KMS-11 (cell line): ENCODE measurements around the gene PON3.

ENCODE experiments used
- H2AFZ ChIP-seq: fragments of 200-600 bp; sonication (generic); 2 replicates; pipeline ENCODE4 v1.6.1; 2016; ENCODE audit warnings: antibody characterized with exemption, mixed run types, low read depth
- H3K27ac ChIP-seq: fragments of 200-600 bp; sonication (generic); 2 replicates; pipeline ENCODE4 v1.6.1; 2016; ENCODE audit warnings: mild to moderate bottlenecking, mixed run types
- H3K27me3 ChIP-seq: fragments of 200-600 bp; sonication (generic); 2 replicates; pipeline ENCODE4 v1.6.1; 2017; ENCODE audit warnings: mild to moderate bottlenecking, low read depth, mixed run types, moderate library complexity; ENCODE audit not compliant: insufficient read depth
- H3K36me3 ChIP-seq: fragments of 200-600 bp; sonication (generic); 2 replicates; pipeline ENCODE4 v1.6.1; 2017; ENCODE audit warnings: mild to moderate bottlenecking, mixed run types; ENCODE audit not compliant: insufficient read depth
- H3K4me1 ChIP-seq: fragments of 200-600 bp; sonication (generic); 2 replicates; pipeline ENCODE4 v1.6.1; 2016; ENCODE audit warnings: mild to moderate bottlenecking, low read depth, mixed run types; ENCODE audit not compliant: poor library complexity, severe bottlenecking
- H3K4me2 ChIP-seq: fragments of 200-600 bp; sonication (generic); 2 replicates; pipeline ENCODE4 v1.7.0; 2016; ENCODE audit warnings: mild to moderate bottlenecking, mixed run types
- H3K4me3 ChIP-seq: fragments of 200-600 bp; sonication (generic); IDR thresholded peaks from 2 replicates; pipeline ENCODE4 v1.6.1; 2017; ENCODE audit warnings: low read depth, low read length, mixed read lengths; ENCODE audit not compliant: insufficient read depth
- H3K79me2 ChIP-seq: fragments of 200-600 bp; sonication (generic); 2 replicates; pipeline ENCODE4 v1.6.1; 2016; ENCODE audit warnings: low read depth, mixed run types; ENCODE audit not compliant: insufficient read depth
- H3K9ac ChIP-seq: fragments of 200-600 bp; sonication (generic); 2 replicates; pipeline ENCODE4 v1.6.1; 2016; ENCODE audit warnings: mild to moderate bottlenecking, mixed run types
- H4K20me1 ChIP-seq: fragments of 200-600 bp; sonication (generic); 2 replicates; pipeline ENCODE4 v1.6.1; 2016; ENCODE audit warnings: mild to moderate bottlenecking, mixed run types; ENCODE audit not compliant: insufficient read depth
- CTCF ChIP-seq: fragments of 200-600 bp; sonication (generic); conservative IDR thresholded peaks from 2 replicates; pipeline ENCODE4 v1.6.1; 2017; ENCODE audit warnings: low read depth, mild to moderate bottlenecking, antibody characterized with exemption, low read length, moderate library complexity, mixed read lengths

The PON3 gene

GRCh38 chr7:95427914-95428516 lies 31.8 kb upstream of the PON3 start:
- Histone ChIP-seq H2AFZ (no peak overlapping the region), H3K9ac (no peak overlapping the region), H3K4me3 (no peak overlapping the region), H3K4me1 (peaks cover 3% of the 10 kb centered on the region), H3K4me2 (no peak overlapping the region), H3K27me3 (no peaks in the 10 kb centered on the region), H3K36me3 (peaks cover 3% of the 10 kb centered on the region; the same call in 1 of the 2 replicates), H3K79me2 (no peaks in the 10 kb centered on the region), H4K20me1 (0 out of 2 replicates have a peak, but pooled peaks cover 4% of the 10 kb centered on the region), H3K27ac (no peak overlapping the region)
- TF ChIP-seq CTCF, result no peak

GRCh38 chr7:95427166-95427565 lies 31.0 kb upstream of the PON3 start:
- Histone ChIP-seq H3K27me3 (no peaks in the 10 kb centered on the region), H3K27ac (no peak overlapping the region), H2AFZ (no peak overlapping the region), H3K79me2 (no peaks in the 10 kb centered on the region), H3K4me3 (no peak overlapping the region), H3K4me2 (no peak overlapping the region), H3K9ac (no peak overlapping the region), H3K36me3 (peaks cover 3% of the 10 kb centered on the region; the same call in 1 of the 2 replicates), H3K4me1 (peaks cover 11% of the 10 kb centered on the region), H4K20me1 (0 out of 2 replicates have a peak, but pooled peaks cover 4% of the 10 kb centered on the region)
- TF ChIP-seq CTCF, result no peak

GRCh38 chr7:95425694-95426093 lies 29.5 kb upstream of the PON3 start:
- H3K27me3 ChIP-seq, result no peaks in the 10 kb centered on the region
- no peak for TF ChIP-seq CTCF
- H3K4me2 ChIP-seq, result no peak overlapping the region
- no peak overlapping the region for H3K27ac ChIP-seq
- H3K4me3 ChIP-seq, result no peak overlapping the region
- no peak overlapping the region for H3K9ac ChIP-seq
- H3K79me2 ChIP-seq, result no peaks in the 10 kb centered on the region
- H4K20me1 ChIP-seq, result 0 out of 2 replicates have a peak, but pooled peaks cover 4% of the 10 kb centered on the region
- H3K36me3 ChIP-seq, result peaks cover 3% of the 10 kb centered on the region; the same call in 1 of the 2 replicates
- H2AFZ ChIP-seq, result no peak overlapping the region
- peaks cover 26% of the 10 kb centered on the region for H3K4me1 ChIP-seq

GRCh38 chr7:95424716-95425115 lies 28.5 kb upstream of the PON3 start:
- Histone ChIP-seq H3K9ac (no peak overlapping the region), H3K4me1 (peaks cover 36% of the 10 kb centered on the region), H3K79me2 (no peaks in the 10 kb centered on the region), H3K27me3 (no peaks in the 10 kb centered on the region), H3K27ac (no peak overlapping the region), H3K4me2 (no peak overlapping the region), H3K4me3 (no peak overlapping the region), H4K20me1 (0 out of 2 replicates have a peak, but pooled peaks cover 4% of the 10 kb centered on the region), H3K36me3 (peaks cover 3% of the 10 kb centered on the region; the same call in 1 of the 2 replicates), H2AFZ (no peak overlapping the region)
- TF ChIP-seq CTCF, result no peak
